GM12874 (cell line): Measurements from ENCODE around the gene TENM4.

Source experiments
- CTCF ChIP-seq: IDR thresholded peaks from 2 replicates; pipeline ENCODE4 v1.5.1; 2011; ENCODE audit warnings: low read depth, mild to moderate bottlenecking, control low read depth, low read length, moderate library complexity; ENCODE audit not compliant: insufficient read depth

The TENM4 gene

GRCh38 chr11:79089601-79090000, 351.2 kb downstream of the TENM4 start:
- TF ChIP-seq CTCF: no peak

DNA sequence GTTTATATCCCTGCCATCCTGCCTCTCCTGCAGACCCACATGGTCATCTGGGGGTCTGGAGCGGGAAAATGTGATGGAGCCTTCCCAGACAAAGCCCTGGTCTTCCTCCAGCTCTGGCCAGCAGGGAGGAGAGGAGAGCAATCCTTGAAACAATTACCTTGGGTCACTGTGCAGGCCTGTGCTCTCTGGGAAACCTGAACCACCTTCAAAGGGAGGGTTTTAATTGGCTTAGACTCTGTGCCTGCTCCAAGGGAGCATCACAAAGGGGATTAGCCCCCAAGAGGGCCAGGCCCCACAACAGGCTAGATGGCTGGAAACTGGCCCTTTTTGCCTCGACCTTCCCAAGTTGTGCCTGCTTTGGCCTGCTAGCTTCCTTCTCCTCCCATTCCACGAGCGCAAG, 351.9 kb downstream of the TENM4 start:
- TF ChIP-seq CTCF: no peak

GRCh38 chr11:79087961-79088318, 352.9 kb downstream of the TENM4 start:
- no peak for TF ChIP-seq CTCF

- TF ChIP-seq CTCF: no peak
Observed at GRCh38 chr11:79087238-79087960, 353.4 kb downstream of the TENM4 start.

DNA sequence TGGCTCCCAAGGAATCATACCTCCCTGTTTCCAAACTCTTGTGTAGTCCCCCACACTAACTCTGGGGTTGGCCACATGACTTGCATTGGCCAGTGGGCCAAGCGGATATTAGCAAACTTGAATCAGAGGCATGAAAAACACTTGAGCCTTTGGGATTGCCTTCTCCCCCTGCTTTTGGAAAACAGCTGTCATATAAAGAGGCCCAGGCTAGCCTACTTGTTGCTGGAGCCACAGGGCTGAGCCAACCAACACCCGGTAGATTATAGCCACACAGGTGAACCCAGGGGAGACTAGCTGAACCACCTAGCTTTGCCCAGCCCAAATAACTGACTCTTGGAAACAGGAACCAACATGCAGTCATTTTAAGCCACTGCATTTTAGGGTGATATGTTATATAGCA, 354.8 kb downstream of the TENM4 start:
- no peak for TF ChIP-seq CTCF

DNA sequence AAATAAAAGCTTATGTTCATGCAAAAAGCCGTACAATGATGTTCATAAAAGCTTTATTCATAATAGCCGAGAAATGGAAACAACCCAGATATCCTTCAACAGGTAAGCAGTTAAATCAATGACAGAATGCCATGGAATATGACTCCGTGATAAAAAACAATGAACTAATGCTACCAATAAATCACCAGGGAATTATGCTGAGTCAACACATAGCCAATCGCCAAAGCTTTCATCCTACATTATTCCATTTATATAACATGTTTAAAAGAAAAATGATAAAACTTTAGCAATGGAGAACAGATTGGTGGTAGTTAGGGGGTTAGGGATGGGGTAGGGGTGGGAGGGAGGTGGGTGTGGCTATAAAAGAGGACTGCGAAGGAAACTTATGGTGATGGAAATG, 356.4 kb downstream of the TENM4 start:
- no peak for TF ChIP-seq CTCF

DNA sequence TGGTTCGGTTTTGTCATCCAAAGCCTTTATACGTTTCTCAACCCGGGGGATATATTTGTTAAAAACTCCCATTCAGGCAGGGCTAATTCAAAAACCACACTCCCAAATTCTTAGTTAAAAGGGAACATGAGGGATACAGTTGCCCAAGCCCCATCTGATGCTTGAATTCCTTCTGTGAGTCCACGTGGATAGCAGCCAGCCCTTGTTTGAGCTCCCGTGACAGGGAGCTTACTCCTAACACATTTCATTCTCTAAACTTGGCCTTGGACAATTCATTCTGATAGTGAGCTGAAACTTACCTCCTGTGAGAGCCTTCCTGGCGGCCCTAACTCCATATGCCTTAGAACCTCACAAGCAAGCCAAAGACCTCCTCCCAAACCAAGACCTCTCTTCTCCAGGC, 357.5 kb downstream of the TENM4 start:
- TF ChIP-seq CTCF: no peak

DNA sequence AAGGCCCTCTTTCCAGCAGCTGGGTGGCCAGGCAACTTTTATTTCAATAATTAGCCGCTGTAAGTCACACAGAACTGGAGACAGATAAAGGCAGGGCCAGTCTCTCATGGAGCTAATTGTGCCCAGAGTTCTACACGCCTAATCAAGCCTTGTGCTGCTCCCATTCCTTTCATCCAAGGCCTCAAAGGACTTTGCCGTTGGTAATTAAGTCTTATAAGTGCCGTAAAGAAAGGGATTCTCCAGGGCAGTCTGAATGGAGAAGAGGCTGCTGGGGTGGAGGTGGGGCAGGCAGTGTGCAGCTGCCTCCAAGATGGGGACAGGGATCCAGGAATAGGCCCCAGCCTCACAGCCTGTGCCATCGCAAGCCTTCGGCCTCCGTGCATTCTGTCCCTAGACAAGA, 357.9 kb downstream of the TENM4 start:
- no peak for TF ChIP-seq CTCF
